Ectodermal cell (in vitro differentiated cells): ENCODE results near the gene ACYP2.
A peak's percentile ranks its signal among the peaks of the same experiment; 100 is the strongest.
"Not testable (repeated sequence)": the region's sequence is repeated elsewhere in the genome, so short reads cannot be mapped to it uniquely, and the experiment has no call there.

Experiments used
- H3K27ac ChIP-seq: 2 replicates; pipeline ENCODE4 v1.7.0; 2013; ENCODE audit warnings: mild to moderate bottlenecking, low read depth, low read length; ENCODE audit not compliant: insufficient read depth, poor library complexity, severe bottlenecking
- H3K27me3 ChIP-seq: 2 replicates; pipeline ENCODE4 v1.7.0; 2013; ENCODE audit warnings: mild to moderate bottlenecking, low read length; ENCODE audit not compliant: insufficient read depth, control insufficient read depth, poor library complexity, severe bottlenecking
- H3K36me3 ChIP-seq: one replicate; pipeline ENCODE4 v1.7.0; 2013; ENCODE audit warnings: low read length; ENCODE audit not compliant: control insufficient read depth, insufficient read depth
- H3K4me1 ChIP-seq: one replicate; pipeline ENCODE4 v1.7.0; 2013; ENCODE audit warnings: low read length; ENCODE audit not compliant: control insufficient read depth, insufficient read depth
- H3K4me3 ChIP-seq: 2 replicates; pipeline ENCODE4 v1.7.0; 2013; ENCODE audit warnings: low read depth, low read length, control low read depth; ENCODE audit not compliant: insufficient read depth
- H3K9me3 ChIP-seq: 2 replicates; pipeline ENCODE4 v1.7.0; 2013; ENCODE audit warnings: mild to moderate bottlenecking, low read length, moderate library complexity; ENCODE audit not compliant: control insufficient read depth
- WGBS, 2 experiments: methylation state at CpG; one replicate each; pipeline ENCODE4 v1.1.7; 2013; ENCODE audit warnings: missing lambda C conversion rate in 2 of 2; 5-methylcytosine and 5-hydroxymethylcytosine counted together

The ACYP2 gene

GRCh38 chr2:54109848-54110247, 5.6 kb upstream of the ACYP2 start:
- Histone ChIP-seq H3K27me3 (no peaks in the 10 kb centered on the region), H3K4me3 (no peak overlapping the region), H3K27ac (no peak overlapping the region), H3K36me3 (no peaks in the 10 kb centered on the region), H3K9me3 (no peaks in the 10 kb centered on the region), H3K4me1 (no peaks in the 10 kb centered on the region)
- WGBS, 2 experiments = 86 to 97% methylated on average over 3 of the region's 3 CpGs

- WGBS, 2 experiments = 88 to 94% methylated on average over 6 of the region's 6 CpGs
- peak overlapping the region; percentile 66 for H3K4me3 ChIP-seq
- H3K27ac ChIP-seq, H3K27me3 ChIP-seq, H3K36me3 ChIP-seq, H3K9me3 ChIP-seq, H3K4me1 ChIP-seq: not testable (repeated sequence)
Measured at GRCh38 chr2:54114479-54114878, 936 bp upstream of the ACYP2 start.

- H3K27me3 ChIP-seq = no peaks in the 10 kb centered on the region
- no peak overlapping the region for H3K27ac ChIP-seq
- H3K9me3 ChIP-seq = no peaks in the 10 kb centered on the region
- H3K4me3 ChIP-seq = peak overlapping the region; percentile 66
- WGBS, 2 experiments = 72 to 88% methylated on average over 3 of the region's 3 CpGs
- H3K36me3 ChIP-seq = no peaks in the 10 kb centered on the region
- no peaks in the 10 kb centered on the region for H3K4me1 ChIP-seq
Measured at GRCh38 chr2:54114936-54115283, 505 bp upstream of the ACYP2 start.

- H3K36me3 ChIP-seq, H3K4me1 ChIP-seq, H3K4me3 ChIP-seq, H3K27me3 ChIP-seq, H3K27ac ChIP-seq, H3K9me3 ChIP-seq: not testable (repeated sequence)
- 96% methylated on average over 10 of the region's 10 CpGs for WGBS, 2 experiments
Measured at GRCh38 chr2:54116598-54116997, 1.2 kb downstream of the ACYP2 start.

GRCh38 chr2:54120950-54121349, 5.5 kb downstream of the ACYP2 start:
- WGBS, 2 experiments = 95 to 96% methylated on average over 8 of the region's 8 CpGs
- Histone ChIP-seq H3K27ac (no peak overlapping the region), H3K36me3 (no peaks in the 10 kb centered on the region), H3K27me3 (no peaks in the 10 kb centered on the region), H3K4me1 (no peaks in the 10 kb centered on the region), H3K9me3 (no peaks in the 10 kb centered on the region), H3K4me3 (no peak overlapping the region)

- WGBS, 2 experiments = 89 to 91% methylated on average over 3 of the region's 3 CpGs
- Histone ChIP-seq H3K4me3 (no peak overlapping the region), H3K27me3 (no peaks in the 10 kb centered on the region), H3K27ac (no peak overlapping the region), H3K9me3 (no peaks in the 10 kb centered on the region), H3K36me3 (no peaks in the 10 kb centered on the region), H3K4me1 (no peaks in the 10 kb centered on the region)
Measured at GRCh38 chr2:54122171-54122935, 6.9 kb downstream of the ACYP2 start.

- Histone ChIP-seq H3K27ac (no peak overlapping the region), H3K4me1 (no peaks in the 10 kb centered on the region), H3K27me3 (no peaks in the 10 kb centered on the region), H3K4me3 (no peak overlapping the region), H3K36me3 (no peaks in the 10 kb centered on the region), H3K9me3 (no peaks in the 10 kb centered on the region)
- 92 to 98% methylated on average over 4 of the region's 4 CpGs for WGBS, 2 experiments
Measured at GRCh38 chr2:54122939-54123338, 7.5 kb downstream of the ACYP2 start.

- not testable (repeated sequence) for H3K27ac ChIP-seq, H3K4me3 ChIP-seq, H3K4me1 ChIP-seq, H3K27me3 ChIP-seq, H3K9me3 ChIP-seq, H3K36me3 ChIP-seq
- 87 to 97% methylated on average over 2 of the region's 2 CpGs for WGBS, 2 experiments
Measured at GRCh38 chr2:54127174-54127573, 11.8 kb downstream of the ACYP2 start.

- no peak overlapping the region for H3K4me3 ChIP-seq
- H3K27ac ChIP-seq = no peak overlapping the region
- 91 to 97% methylated on average over 4 of the region's 4 CpGs for WGBS, 2 experiments
- H3K27me3 ChIP-seq = no peaks in the 10 kb centered on the region
- no peaks in the 10 kb centered on the region for H3K36me3 ChIP-seq
- no peaks in the 10 kb centered on the region for H3K4me1 ChIP-seq
- no peaks in the 10 kb centered on the region for H3K9me3 ChIP-seq
Measured at GRCh38 chr2:54133056-54133455, 17.6 kb downstream of the ACYP2 start.

GRCh38 chr2:54139210-54139609, 23.8 kb downstream of the ACYP2 start:
- Histone ChIP-seq H3K9me3 (no peaks in the 10 kb centered on the region), H3K27me3 (no peaks in the 10 kb centered on the region), H3K4me1 (no peaks in the 10 kb centered on the region), H3K4me3 (no peak overlapping the region), H3K27ac (no peak overlapping the region), H3K36me3 (no peaks in the 10 kb centered on the region)
- 90 to 97% methylated on average over 4 of the region's 4 CpGs for WGBS, 2 experiments

- Histone ChIP-seq H3K27ac (no peak overlapping the region), H3K9me3 (no peaks in the 10 kb centered on the region), H3K4me1 (no peaks in the 10 kb centered on the region), H3K4me3 (no peak overlapping the region), H3K36me3 (no peaks in the 10 kb centered on the region), H3K27me3 (no peaks in the 10 kb centered on the region)
- 86 to 87% methylated on average over 2 of the region's 2 CpGs for WGBS, 2 experiments
Measured at GRCh38 chr2:54143780-54144179, 28.4 kb downstream of the ACYP2 start.
